Neural cell (in vitro differentiated cells): ENCODE results near the gene UNC93B1. TPM values are rescaled to one million over a fixed set of nuclear protein-coding genes. Genes with fewer than 3 reads are reported as not detected.
A peak's percentile ranks its signal among the peaks of the same experiment; 100 is the strongest.
"Not testable (repeated sequence)": the region's sequence is repeated elsewhere in the genome, so short reads cannot be mapped to it uniquely, and the experiment has no call there.

Experiments used
- H2AFZ ChIP-seq: fragments of 200-600, 300-800 bp; sonication (generic), shearing (Covaris generic); 2 replicates; pipeline ENCODE4 v1.6.0; 2014; ENCODE audit warnings: low read depth, mild to moderate bottlenecking, antibody characterized with exemption, low read length, moderate library complexity
- H3F3A ChIP-seq: fragments of 200-600 bp; shearing (Covaris generic); 2 replicates; pipeline ENCODE4 v1.6.1; 2016; ENCODE audit warnings: mild to moderate bottlenecking, moderate library complexity, mixed read lengths, antibody characterized with exemption, low read length; ENCODE audit not compliant: insufficient read depth, poor library complexity, severe bottlenecking
- H3K27ac ChIP-seq: fragments of 200-600, 300-800 bp; sonication (generic), shearing (Covaris generic); 2 replicates; pipeline ENCODE4 v1.5.1; 2014; ENCODE audit warnings: mild to moderate bottlenecking, low read length, moderate library complexity
- H3K27me3 ChIP-seq: fragments of 300-800, 200-600 bp; sonication (generic), shearing (Covaris generic); 2 replicates; pipeline ENCODE4 v1.6.0; 2014; ENCODE audit warnings: mild to moderate bottlenecking, low read depth, low read length, moderate library complexity; ENCODE audit not compliant: insufficient read depth
- H3K36me3 ChIP-seq: fragments of 300-800, 200-600 bp; sonication (generic), shearing (Covaris generic); 2 replicates; pipeline ENCODE4 v1.5.1; 2014; ENCODE audit warnings: mild to moderate bottlenecking, antibody characterized with exemption, low read length, moderate library complexity; ENCODE audit not compliant: insufficient read depth
- H3K4me2 ChIP-seq: fragments of 300-800, 200-600 bp; sonication (generic), shearing (Covaris generic); 2 replicates; pipeline ENCODE4 v1.6.0; 2014; ENCODE audit warnings: mild to moderate bottlenecking, low read length
- H3K4me3 ChIP-seq: fragments of 300-800, 200-600 bp; sonication (generic), shearing (Covaris generic); 2 replicates; pipeline ENCODE4 v1.5.1; 2014; ENCODE audit warnings: mild to moderate bottlenecking, low read length, moderate library complexity
- H3K79me2 ChIP-seq: fragments of 200-600 bp; shearing (Covaris generic); replicated peaks from 2 replicates; pipeline ENCODE4 v1.6.0; 2014; ENCODE audit warnings: mild to moderate bottlenecking, low read length, moderate library complexity; ENCODE audit not compliant: insufficient read depth
- H3K9ac ChIP-seq: fragments of 300-800, 200-600 bp; sonication (generic), shearing (Covaris generic); 2 replicates; pipeline ENCODE4 v1.6.1; 2016; ENCODE audit warnings: mild to moderate bottlenecking, low read length, mixed read lengths
- H3K9me2 ChIP-seq: fragments of 200-600 bp; shearing (Covaris generic); 2 replicates; pipeline ENCODE4 v1.6.1; 2016; ENCODE audit warnings: mild to moderate bottlenecking, low read length, mixed read lengths; ENCODE audit not compliant: insufficient read depth
- H3K9me3 ChIP-seq: fragments of 200-600, 300-800 bp; sonication (generic), shearing (Covaris generic); 2 replicates; pipeline ENCODE4 v1.6.1; 2016; ENCODE audit warnings: mild to moderate bottlenecking, mixed run types, low read length, moderate library complexity, mixed read lengths
- H4K20me1 ChIP-seq: fragments of 200-600 bp; shearing (Covaris generic); 2 replicates; pipeline ENCODE4 v1.6.1; 2016; ENCODE audit warnings: mild to moderate bottlenecking, mixed run types; ENCODE audit not compliant: insufficient read depth
- CTCF ChIP-seq: fragments of 450-650 bp; IDR thresholded peaks from 2 replicates; pipeline ENCODE4 v1.5.1; 2014; ENCODE audit warnings: antibody characterized with exemption, mild to moderate bottlenecking, moderate library complexity; ENCODE audit not compliant: poor library complexity, severe bottlenecking
- MXI1 ChIP-seq: fragments of 450-650 bp; conservative IDR thresholded peaks from 2 replicates; pipeline ENCODE4 v1.6.1; 2014; ENCODE audit warnings: antibody characterized with exemption, mild to moderate bottlenecking; ENCODE audit not compliant: poor library complexity, severe bottlenecking
- RAD21 ChIP-seq: fragments of 450-650 bp; conservative IDR thresholded peaks from 2 replicates; pipeline ENCODE4 v1.6.1; 2014; ENCODE audit warnings: antibody characterized with exemption, mild to moderate bottlenecking, moderate library complexity
- SMC3 ChIP-seq: fragments of 450-650 bp; conservative IDR thresholded peaks from 2 replicates; pipeline ENCODE4 v1.6.1; 2014; ENCODE audit warnings: antibody characterized with exemption, mild to moderate bottlenecking, moderate library complexity; ENCODE audit not compliant: poor library complexity
- polyA plus RNA-seq: library from polyadenylated mRNA; depleted of rRNA; stranded (reverse); fragments of >200 nt; gene quantifications from 2 replicates; pipeline ENCODE4 v1.2.3, GENCODE V29; 2014

UNC93B1 gene
- polyA plus RNA-seq, 1 donor from 2014 or later = 0.19 TPM

GRCh38 chr11:67965830-67966348 is 38.0 kb downstream of the UNC93B1 start:
- not testable (repeated sequence) for H3K79me2 ChIP-seq, H3K9me3 ChIP-seq, H3K27ac ChIP-seq, H3K9ac ChIP-seq, H2AFZ ChIP-seq, H3K4me2 ChIP-seq, H3K36me3 ChIP-seq, H4K20me1 ChIP-seq, H3K9me2 ChIP-seq, H3K4me3 ChIP-seq, H3K27me3 ChIP-seq, H3F3A ChIP-seq

DNA sequence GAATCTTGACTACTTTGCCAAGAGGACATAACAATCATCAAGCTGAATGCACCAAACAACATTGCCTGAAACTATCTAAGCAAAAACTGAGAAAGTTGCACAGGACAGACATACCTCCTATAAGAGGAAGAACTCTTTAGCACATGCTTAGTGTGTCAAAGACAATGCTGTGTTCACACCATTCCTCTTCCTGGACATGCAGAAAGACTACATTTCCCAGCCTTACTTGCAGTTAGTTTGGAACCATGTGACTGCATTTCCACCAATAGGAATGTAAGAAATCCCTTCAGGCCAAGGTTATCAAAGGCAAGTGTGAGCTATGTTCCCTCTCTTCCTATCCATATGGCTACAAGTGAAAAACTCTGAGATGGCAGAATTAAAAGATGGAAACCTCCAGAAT is 39.2 kb downstream of the UNC93B1 start:
- H3K36me3 ChIP-seq, H3K4me3 ChIP-seq, H3K4me2 ChIP-seq, H3K79me2 ChIP-seq, H3K9me3 ChIP-seq, H3F3A ChIP-seq, H2AFZ ChIP-seq, H3K9me2 ChIP-seq, H3K27ac ChIP-seq, H4K20me1 ChIP-seq, H3K9ac ChIP-seq, H3K27me3 ChIP-seq: not testable (repeated sequence)

- not testable (repeated sequence) for H3K79me2 ChIP-seq, H3K36me3 ChIP-seq, H3K9me2 ChIP-seq, H3K27ac ChIP-seq, H3K9me3 ChIP-seq, H3F3A ChIP-seq, H3K4me3 ChIP-seq, H3K9ac ChIP-seq, H2AFZ ChIP-seq, H4K20me1 ChIP-seq, H3K27me3 ChIP-seq, H3K4me2 ChIP-seq
These were observed 40.0 kb downstream of the UNC93B1 start for GRCh38 chr11:67963879-67964278.

DNA sequence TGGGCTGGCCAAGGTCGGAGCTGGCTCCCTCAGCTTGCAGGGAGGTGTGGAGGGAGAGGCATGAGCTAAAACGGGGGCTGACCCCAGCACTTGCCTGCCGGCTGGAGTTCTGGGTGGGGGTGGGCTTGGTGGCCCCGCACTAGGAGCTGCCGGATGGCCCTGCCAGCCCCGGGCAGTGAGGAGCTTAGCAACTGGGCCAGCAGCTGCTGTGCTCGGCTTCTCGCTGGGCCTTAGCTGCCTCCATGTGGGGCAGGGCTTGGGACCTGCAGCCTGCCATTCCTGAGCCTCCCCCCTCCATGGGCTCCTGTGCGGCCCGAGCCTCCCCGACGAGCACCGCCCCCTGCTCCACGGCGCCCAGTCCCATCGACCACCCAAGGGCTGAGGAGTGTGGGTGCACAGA is 40.7 kb downstream of the UNC93B1 start:
- not testable (repeated sequence) for H3K4me2 ChIP-seq, H3K9ac ChIP-seq, H3F3A ChIP-seq, H4K20me1 ChIP-seq, H3K36me3 ChIP-seq, H3K27ac ChIP-seq, H3K9me2 ChIP-seq, H2AFZ ChIP-seq, H3K9me3 ChIP-seq, H3K4me3 ChIP-seq, H3K79me2 ChIP-seq, H3K27me3 ChIP-seq

DNA sequence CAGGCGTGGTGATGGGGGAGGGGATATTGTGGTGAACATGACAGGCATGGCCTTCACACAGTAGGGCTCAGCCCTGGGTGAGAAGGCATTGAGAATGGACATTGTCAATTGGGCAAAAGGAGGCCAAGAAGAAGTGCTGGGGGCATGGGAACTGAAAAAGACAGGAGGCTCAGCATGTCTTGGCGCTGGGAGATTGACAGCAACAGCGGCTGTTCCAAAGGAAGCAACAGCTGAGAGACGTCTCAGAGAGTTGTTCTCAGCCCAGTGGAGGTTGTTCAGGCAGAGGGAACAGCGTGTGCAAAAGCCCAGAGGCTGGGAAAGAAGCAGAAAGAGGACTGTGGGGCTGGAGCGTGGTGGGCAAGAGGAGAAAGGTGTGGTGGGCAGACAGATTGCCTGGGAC is 47.7 kb downstream of the UNC93B1 start:
- not testable (repeated sequence) for H3F3A ChIP-seq, H3K79me2 ChIP-seq, H3K27ac ChIP-seq, H3K9me2 ChIP-seq, H3K27me3 ChIP-seq, H4K20me1 ChIP-seq, H3K4me3 ChIP-seq, H3K4me2 ChIP-seq, H3K9me3 ChIP-seq, H3K9ac ChIP-seq, H3K36me3 ChIP-seq, H2AFZ ChIP-seq

DNA sequence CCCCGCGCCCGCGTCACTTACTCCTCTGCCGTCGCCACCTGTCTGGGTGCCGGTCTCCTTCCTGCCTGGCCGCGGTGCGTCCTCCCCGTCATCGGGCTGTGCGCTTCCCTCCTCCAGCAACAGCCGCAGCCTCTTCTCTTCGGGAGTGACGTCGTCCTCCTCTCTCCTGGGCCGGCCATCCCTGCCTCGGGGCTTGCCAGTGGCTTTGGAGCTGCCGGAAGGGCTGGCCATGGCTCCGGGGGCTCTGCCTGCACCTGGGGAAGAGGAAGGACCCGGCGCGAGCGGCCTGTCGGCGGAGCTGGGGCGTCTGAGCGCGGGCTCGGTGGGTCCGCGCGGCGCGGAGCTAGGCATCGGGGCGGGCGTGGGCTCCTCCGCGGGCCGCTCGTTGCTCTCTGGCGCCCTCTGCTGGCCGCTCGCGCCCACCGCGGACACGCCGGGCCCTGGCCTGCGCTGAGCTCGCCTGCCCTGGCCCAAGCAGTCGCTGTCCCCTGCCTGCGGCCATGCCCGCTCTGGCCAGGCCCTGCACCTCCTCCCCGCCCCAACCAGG is 48.4 kb downstream of the UNC93B1 start:
- TF ChIP-seq RAD21 = peak; percentile 40
- TF ChIP-seq SMC3 = peak; percentile 69
- peak; percentile 9 for TF ChIP-seq MXI1
- TF ChIP-seq CTCF = peak; percentile 75
- H3F3A ChIP-seq, H3K4me2 ChIP-seq, H4K20me1 ChIP-seq, H3K27me3 ChIP-seq, H3K9me2 ChIP-seq, H2AFZ ChIP-seq, H3K79me2 ChIP-seq, H3K27ac ChIP-seq, H3K36me3 ChIP-seq, H3K9me3 ChIP-seq: not testable (repeated sequence)
- peak overlapping the region; percentile 64 for H3K4me3 ChIP-seq
- peak overlapping the region; percentile 58 for H3K9ac ChIP-seq

DNA sequence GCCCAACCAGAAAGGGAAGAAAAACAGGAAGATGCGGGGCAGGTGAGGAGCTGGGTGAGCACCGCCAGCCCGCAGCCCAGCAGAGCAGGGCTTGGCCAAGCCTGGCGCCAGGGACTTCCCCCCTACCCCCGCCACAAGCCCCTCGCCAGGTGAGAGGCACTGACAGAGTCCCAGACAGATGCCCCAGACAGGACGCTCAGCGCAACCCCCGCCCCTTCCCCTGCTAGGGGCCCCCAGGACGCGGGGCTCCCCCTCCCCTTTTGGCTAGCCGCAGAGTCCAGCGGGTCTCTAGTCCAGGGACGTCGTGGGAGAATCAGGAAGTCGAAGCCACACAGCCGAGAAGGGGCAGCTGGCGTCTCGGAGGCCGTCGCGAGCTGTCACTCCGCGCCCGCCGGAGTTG is 48.9 kb downstream of the UNC93B1 start:
- H2AFZ ChIP-seq, H3K9me2 ChIP-seq, H3K36me3 ChIP-seq, H3K9me3 ChIP-seq, H3K79me2 ChIP-seq, H3K9ac ChIP-seq, H3K4me2 ChIP-seq, H3F3A ChIP-seq, H4K20me1 ChIP-seq, H3K27ac ChIP-seq, H3K27me3 ChIP-seq: not testable (repeated sequence)
- peak overlapping the region; percentile 64 for H3K4me3 ChIP-seq
